HCT116 (cell line): Measurements from ENCODE around the gene UBE2F. TPM values are rescaled to one million over a fixed set of nuclear protein-coding genes. Genes with fewer than 3 reads are reported as not detected.

ENCODE experiments used
- ATAC-seq: fragments of 200-7000 bp; cut with Tn5 transposase; 2 replicates; pipeline ENCODE4 v1.9.1; 2020; ENCODE audit warnings: mild to moderate bottlenecking, moderate library complexity
- BruUV-seq: library from RNA; stranded (reverse); fragments of 400-500 nt; replicated peaks from 2 replicates; lab custom pipeline; 2021; lab: Mats Ljungman, UMichigan
- CTCF ChIA-PET: fragments of 300-600 bp; sonication (Branson Sonifier 250); formaldehyde crosslinking; loops from one replicate; lab custom pipeline; 2021; ENCODE audit warnings: antibody characterized with exemption; lab: Charles Lee
- POLR2A ChIA-PET: fragments of 300-600, 350-600 bp; sonication (Branson Sonifier 250); formaldehyde crosslinking; loops from one replicate; lab custom pipeline; 2021; ENCODE audit warnings: antibody characterized with exemption; lab: Charles Lee
- RAD21 ChIA-PET, 2 experiments: fragments of 300-600 bp; sonication (Branson Sonifier 250); formaldehyde crosslinking; loops; one replicate each; lab custom pipeline; 2023; ENCODE audit warnings: low total read pairs in 2 of 2; ENCODE audit not compliant: uncharacterized antibody in 2 of 2, unreplicated experiment in 2 of 2, low non-redundant PET in 1 of 2; lab: Charles Lee
- DNase-seq: peaks from one replicate; pipeline ENCODE4 v3.0.0-alpha.2; 2010; ENCODE audit warnings: low read depth, low spot score
- H2AFZ ChIP-seq: fragments of 200-600 bp; shearing (Covaris generic), sonication (generic); 2 replicates; pipeline ENCODE4 v1.6.1; 2017; ENCODE audit warnings: low read depth, mixed run types, mixed read lengths, antibody characterized with exemption, low read length; ENCODE audit not compliant: poor library complexity, severe bottlenecking
- H3K27ac ChIP-seq: 2 replicates; pipeline ENCODE4 v1.5.1; 2012; ENCODE audit warnings: low read depth, low read length
- H3K27me3 ChIP-seq: fragments of 200-600 bp; sonication (generic); 2 replicates; pipeline ENCODE4 v1.6.1; 2016; ENCODE audit warnings: mixed run types, low read length, mixed read lengths; ENCODE audit not compliant: insufficient read depth
- H3K36me3 ChIP-seq, 2 experiments: fragments of 200-500 bp in 1 of 2; fragments of 200-600 bp in 1 of 2; sonication (Bioruptor generic) in 1 of 2; sonication (generic) in 1 of 2; 2 replicates each; pipeline versions ENCODE4 v1.5.1 to v1.6.1; 2014 to 2016; ENCODE audit warnings: low read length in 2 of 2, inconsistent platforms in 1 of 2, mixed read lengths in 1 of 2, mixed run types in 1 of 2; ENCODE audit not compliant: insufficient read depth in 2 of 2, control insufficient read depth in 1 of 2
- H3K4me1 ChIP-seq, 2 experiments: fragments of 200-600 bp in 1 of 2; sonication (generic) in 1 of 2; 2 replicates each; pipeline versions ENCODE4 v1.5.1 to v1.6.1; 2012 to 2017; ENCODE audit warnings: low read length in 2 of 2, inconsistent platforms in 1 of 2, mild to moderate bottlenecking in 1 of 2, mixed read lengths in 1 of 2, mixed run types in 1 of 2, moderate library complexity in 1 of 2; ENCODE audit not compliant: insufficient read depth in 2 of 2, control insufficient read depth in 1 of 2
- H3K4me2 ChIP-seq: fragments of 200-600 bp; sonication (generic); 2 replicates; pipeline ENCODE4 v1.6.1; 2017; ENCODE audit warnings: mixed run types, low read length, mixed read lengths
- H3K4me3 ChIP-seq, 2 experiments: fragments of 200-600 bp in 1 of 2; sonication (generic) in 1 of 2; replicated peaks in 1 of 2; 2 replicates each; pipeline ENCODE4 v1.5.1; 2011 to 2016; ENCODE audit warnings: low read length in 2 of 2, control low read depth in 1 of 2, low read depth in 1 of 2, mild to moderate bottlenecking in 1 of 2, mixed read lengths in 1 of 2, mixed run types in 1 of 2
- H3K79me2 ChIP-seq: fragments of 200-600 bp; sonication (generic); 2 replicates; pipeline ENCODE4 v1.6.1; 2017; ENCODE audit warnings: mild to moderate bottlenecking, mixed run types, low read length, moderate library complexity, mixed read lengths; ENCODE audit not compliant: insufficient read depth
- H3K9ac ChIP-seq: fragments of 200-600 bp; sonication (generic); 2 replicates; pipeline ENCODE4 v1.6.1; 2016; ENCODE audit warnings: low read length, mixed read lengths
- H3K9me2 ChIP-seq: fragments of 200-600 bp; sonication (generic), shearing (Covaris generic); 2 replicates; pipeline ENCODE4 v1.6.1; 2017; ENCODE audit warnings: mixed run types, mild to moderate bottlenecking, moderate library complexity; ENCODE audit not compliant: insufficient read depth
- H3K9me3 ChIP-seq, 2 experiments: fragments of 200-500 bp in 1 of 2; fragments of 200-600 bp in 1 of 2; sonication (Bioruptor generic) in 1 of 2; sonication (generic) in 1 of 2; 2 replicates each; pipeline ENCODE4 v1.6.1; 2014 to 2017; ENCODE audit warnings: low read length in 2 of 2, mixed read lengths in 2 of 2, inconsistent platforms in 1 of 2, low read depth in 1 of 2, mild to moderate bottlenecking in 1 of 2, mixed run types in 1 of 2, moderate library complexity in 1 of 2; ENCODE audit not compliant: control insufficient read depth in 1 of 2, insufficient read depth in 1 of 2
- H4K20me1 ChIP-seq: fragments of 200-600 bp; sonication (generic), shearing (Covaris generic); 2 replicates; pipeline ENCODE4 v1.6.1; 2017; ENCODE audit warnings: mixed run types, mild to moderate bottlenecking, moderate library complexity; ENCODE audit not compliant: insufficient read depth
- CEBPB ChIP-seq: IDR thresholded peaks from 2 replicates; pipeline ENCODE4 v1.6.1; 2012; ENCODE audit warnings: low read depth
- CTCF ChIP-seq, 3 experiments: fragments of 200-600 bp in 1 of 3; sonication (generic) in 1 of 3; IDR thresholded peaks in 2 of 3; conservative IDR thresholded peaks in 1 of 3; 2 replicates each; pipeline ENCODE4 v1.5.1; 2012 to 2017; ENCODE audit warnings: low read depth in 2 of 3, low read length in 2 of 3, antibody characterized with exemption in 1 of 3, borderline replicate concordance in 1 of 3, control low read depth in 1 of 3, mild to moderate bottlenecking in 1 of 3, mixed read lengths in 1 of 3, mixed run types in 1 of 3, moderate library complexity in 1 of 3; ENCODE audit not compliant: insufficient read depth in 1 of 3
- ELF1 ChIP-seq: IDR thresholded peaks from 2 replicates; pipeline ENCODE4 v1.6.1; 2012; ENCODE audit warnings: low read depth, borderline replicate concordance
- POLR2A ChIP-seq: IDR thresholded peaks from 2 replicates; pipeline ENCODE4 v1.7.0; 2011; ENCODE audit warnings: borderline replicate concordance; ENCODE audit not compliant: insufficient read depth, insufficient read length; ENCODE audit errors: extremely low read depth
- POLR2AphosphoS5 ChIP-seq: IDR thresholded peaks from 2 replicates; pipeline ENCODE4 v1.6.1; 2011; ENCODE audit warnings: mild to moderate bottlenecking, low read depth, low read length, moderate library complexity
- RAD21 ChIP-seq: IDR thresholded peaks from 2 replicates; pipeline ENCODE4 v1.6.1; 2012; ENCODE audit warnings: low read depth, mild to moderate bottlenecking
- SP1 ChIP-seq: IDR thresholded peaks from 2 replicates; pipeline ENCODE4 v1.6.1; 2012; ENCODE audit warnings: low read depth
- ZFX ChIP-seq: fragments of 450-650 bp; IDR thresholded peaks from 2 replicates; pipeline ENCODE4 v1.6.1; 2017
- ZNF274 ChIP-seq: fragments of 200-500 bp; sonication (Bioruptor generic); IDR thresholded peaks from 2 replicates; pipeline ENCODE4 v1.6.1; 2014; ENCODE audit warnings: mild to moderate bottlenecking, low read depth, low read length, inconsistent platforms
- intact Hi-C: fragments of 100-400 bp; cut with micrococcal nuclease; formaldehyde crosslinking; loops from 2 replicates; pipeline ENCODE4 v1.10.0; 2022
- total RNA-seq: library from RNA; stranded (reverse); gene quantifications from one replicate; pipeline ENCODE4 v1.2.1, GENCODE V29; 2021; ENCODE audit not compliant: unreplicated experiment
- TF ChIP-seq, protein P1 (sequence below): IDR thresholded peaks from 2 replicates; pipeline ENCODE4 v1.6.1; 2012; ENCODE audit warnings: low read depth

The UBE2F gene
- total RNA-seq, 1 experiment from 2014 or later: 32.8 TPM

GRCh38 chr2:237919593-237919992, 47.2 kb upstream of the UBE2F start:
- Histone ChIP-seq H3K9me2 (no peaks in the 10 kb centered on the region), H3K27ac (no peak overlapping the region), H3K4me2 (no peak overlapping the region), H3K4me3 (no peak overlapping the region), H3K27me3 (no peaks in the 10 kb centered on the region), H3K4me1 (peaks cover 13 to 23% of the 10 kb centered on the region in 2 experiments), H3K9ac (no peak overlapping the region), H3K79me2 (no peaks in the 10 kb centered on the region), H2AFZ (no peak overlapping the region), H3K36me3 (no peaks in the 10 kb centered on the region), H4K20me1 (no peaks in the 10 kb centered on the region), H3K9me3 (no peaks in the 10 kb centered on the region)
- RAD21 ChIA-PET: no interaction called here
- intact Hi-C loops: no loop called here
- TF ChIP-seq ZFX (no peak), ZNF274 (no peak), ELF1 (no peak), SP1 (no peak), RAD21 (no peak), POLR2A (no peak), POLR2AphosphoS5 (no peak), CEBPB (no peak), CTCF (IDR thresholded peaks at IDR 0.05 in 2 of 3, conservative IDR thresholded peaks at IDR 0.05 in 1 of 3; ENCODE audit: borderline replicate concordance in 1 of 3, insufficient read depth in 1 of 3, low read depth in 2 of 3, low read length in 2 of 3) (no peak)
- TF ChIP-seq, protein P1, sequence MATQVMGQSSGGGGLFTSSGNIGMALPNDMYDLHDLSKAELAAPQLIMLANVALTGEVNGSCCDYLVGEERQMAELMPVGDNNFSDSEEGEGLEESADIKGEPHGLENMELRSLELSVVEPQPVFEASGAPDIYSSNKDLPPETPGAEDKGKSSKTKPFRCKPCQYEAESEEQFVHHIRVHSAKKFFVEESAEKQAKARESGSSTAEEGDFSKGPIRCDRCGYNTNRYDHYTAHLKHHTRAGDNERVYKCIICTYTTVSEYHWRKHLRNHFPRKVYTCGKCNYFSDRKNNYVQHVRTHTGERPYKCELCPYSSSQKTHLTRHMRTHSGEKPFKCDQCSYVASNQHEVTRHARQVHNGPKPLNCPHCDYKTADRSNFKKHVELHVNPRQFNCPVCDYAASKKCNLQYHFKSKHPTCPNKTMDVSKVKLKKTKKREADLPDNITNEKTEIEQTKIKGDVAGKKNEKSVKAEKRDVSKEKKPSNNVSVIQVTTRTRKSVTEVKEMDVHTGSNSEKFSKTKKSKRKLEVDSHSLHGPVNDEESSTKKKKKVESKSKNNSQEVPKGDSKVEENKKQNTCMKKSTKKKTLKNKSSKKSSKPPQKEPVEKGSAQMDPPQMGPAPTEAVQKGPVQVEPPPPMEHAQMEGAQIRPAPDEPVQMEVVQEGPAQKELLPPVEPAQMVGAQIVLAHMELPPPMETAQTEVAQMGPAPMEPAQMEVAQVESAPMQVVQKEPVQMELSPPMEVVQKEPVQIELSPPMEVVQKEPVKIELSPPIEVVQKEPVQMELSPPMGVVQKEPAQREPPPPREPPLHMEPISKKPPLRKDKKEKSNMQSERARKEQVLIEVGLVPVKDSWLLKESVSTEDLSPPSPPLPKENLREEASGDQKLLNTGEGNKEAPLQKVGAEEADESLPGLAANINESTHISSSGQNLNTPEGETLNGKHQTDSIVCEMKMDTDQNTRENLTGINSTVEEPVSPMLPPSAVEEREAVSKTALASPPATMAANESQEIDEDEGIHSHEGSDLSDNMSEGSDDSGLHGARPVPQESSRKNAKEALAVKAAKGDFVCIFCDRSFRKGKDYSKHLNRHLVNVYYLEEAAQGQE: no peak
- CTCF ChIA-PET: no interaction called here
- POLR2A ChIA-PET: no interaction called here
- ATAC-seq: no peak
- DNase-seq: no peak
- BruUV-seq: no TSS peak
